ENCODE results near the gene SMCR8. TPM values are rescaled to one million over a fixed set of nuclear protein-coding genes. Genes with fewer than 3 reads are reported as not detected.

The SMCR8 gene
- total RNA-seq, 4 donors from 2014 or later, result 16.7 to 28.3 (median 19.6) TPM

DNA sequence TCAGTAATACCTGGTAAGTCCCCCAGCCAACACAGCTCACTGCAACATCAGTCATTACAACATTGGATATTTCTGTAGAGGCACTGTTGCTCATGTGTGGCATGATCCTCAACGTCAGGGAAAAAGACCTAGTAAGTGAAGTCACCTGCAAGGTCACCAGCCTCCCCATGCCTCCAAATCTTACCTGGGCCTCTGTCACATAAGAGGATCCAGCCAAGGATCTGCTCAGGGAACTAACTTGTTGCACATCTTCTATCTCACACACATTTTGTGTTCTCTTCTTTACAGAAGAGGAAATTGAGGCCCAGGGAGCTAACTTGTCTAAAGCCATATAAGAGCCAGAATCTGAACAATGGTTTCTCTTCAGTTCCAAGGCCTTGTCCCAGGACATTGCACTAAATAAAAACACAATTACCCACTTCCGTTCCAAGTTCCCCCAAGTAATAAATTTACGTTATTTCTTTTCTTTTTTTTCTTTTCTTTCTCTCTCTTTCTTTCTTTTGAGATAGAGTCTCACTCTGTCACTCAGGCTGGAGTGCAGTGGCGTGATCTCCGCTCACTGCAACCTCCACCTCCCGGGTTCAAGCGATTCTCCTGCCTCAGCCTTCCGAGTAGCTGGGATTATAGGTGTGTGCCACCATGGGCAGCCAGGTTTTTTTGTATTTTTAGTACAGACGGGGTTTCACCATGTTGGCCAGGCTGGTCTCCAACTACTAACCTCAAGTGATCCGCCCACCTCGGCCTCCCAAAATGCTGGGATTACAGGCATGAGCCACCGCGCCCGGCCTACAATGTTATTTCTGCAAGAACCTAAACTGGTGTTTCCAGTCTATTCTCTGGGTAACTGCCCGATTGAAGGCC, 47.0 kb downstream of the SMCR8 start:
- H3K4me1 ChIP-seq, result peaks cover 12 to 21% of the 10 kb centered on the region in 2 donors

DNA sequence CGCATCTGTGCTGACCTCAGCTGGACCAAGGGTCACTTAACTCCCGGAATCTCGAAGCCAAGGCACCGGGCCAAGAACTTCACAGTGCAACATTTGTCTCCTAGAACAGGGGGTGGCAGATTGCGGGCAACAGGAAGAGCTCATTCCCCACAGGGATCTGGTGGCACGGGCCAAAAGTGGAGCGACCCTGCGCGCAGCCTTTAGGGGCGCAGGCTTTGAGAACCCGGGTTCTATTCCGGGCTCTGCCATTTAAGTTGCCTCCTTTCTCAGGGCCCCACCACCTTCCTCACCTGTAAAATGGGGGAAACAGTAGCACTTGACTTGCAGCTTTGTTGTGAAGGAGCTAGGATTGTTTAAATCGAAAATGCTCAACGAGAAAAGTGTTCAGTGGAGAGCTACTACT, 47.6 kb downstream of the SMCR8 start:
- H3K27me3 ChIP-seq, result no peaks in the 10 kb centered on the region
- WGBS, 2 donors, result 0% methylated on average over 7 of the region's 14 CpGs
- H3K4me1 ChIP-seq, result peaks cover 7 to 16% of the 10 kb centered on the region in 2 donors
- TF ChIP-seq, protein P1, sequence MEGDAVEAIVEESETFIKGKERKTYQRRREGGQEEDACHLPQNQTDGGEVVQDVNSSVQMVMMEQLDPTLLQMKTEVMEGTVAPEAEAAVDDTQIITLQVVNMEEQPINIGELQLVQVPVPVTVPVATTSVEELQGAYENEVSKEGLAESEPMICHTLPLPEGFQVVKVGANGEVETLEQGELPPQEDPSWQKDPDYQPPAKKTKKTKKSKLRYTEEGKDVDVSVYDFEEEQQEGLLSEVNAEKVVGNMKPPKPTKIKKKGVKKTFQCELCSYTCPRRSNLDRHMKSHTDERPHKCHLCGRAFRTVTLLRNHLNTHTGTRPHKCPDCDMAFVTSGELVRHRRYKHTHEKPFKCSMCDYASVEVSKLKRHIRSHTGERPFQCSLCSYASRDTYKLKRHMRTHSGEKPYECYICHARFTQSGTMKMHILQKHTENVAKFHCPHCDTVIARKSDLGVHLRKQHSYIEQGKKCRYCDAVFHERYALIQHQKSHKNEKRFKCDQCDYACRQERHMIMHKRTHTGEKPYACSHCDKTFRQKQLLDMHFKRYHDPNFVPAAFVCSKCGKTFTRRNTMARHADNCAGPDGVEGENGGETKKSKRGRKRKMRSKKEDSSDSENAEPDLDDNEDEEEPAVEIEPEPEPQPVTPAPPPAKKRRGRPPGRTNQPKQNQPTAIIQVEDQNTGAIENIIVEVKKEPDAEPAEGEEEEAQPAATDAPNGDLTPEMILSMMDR (IDR thresholded peaks at IDR 0.05), result no peak
- peak in 1 of 2 donors; percentile 24 for TF ChIP-seq POLR2A (IDR thresholded peaks at IDR 0.05)
- no peaks in the 10 kb centered on the region for H3K36me3 ChIP-seq
- peak overlapping the region; percentile 9 to 75 (median 66) for H3K4me3 ChIP-seq (replicated peaks in 1 of 3)
- peak; percentile 97 to 98 for DNase-seq
- no peaks in the 10 kb centered on the region for H3K9me3 ChIP-seq
- H3K27ac ChIP-seq, result peak overlapping the region; percentile 66 to 93 (median 85)
- intact Hi-C loops (cut with DNase I), result no loop called here

More for the DNA sequence above, 47.0 kb downstream of the SMCR8 start:
- TF ChIP-seq POLR2A (IDR thresholded peaks at IDR 0.05), result no peak
- TF ChIP-seq, protein P1 (IDR thresholded peaks at IDR 0.05), result no peak
- intact Hi-C loops (cut with DNase I), result no loop called here
- DNase-seq, result no peak
- Histone ChIP-seq H3K27me3 (no peaks in the 10 kb centered on the region), H3K27ac (peak overlapping the region; percentile 66 to 93 (median 85)), H3K36me3 (no peaks in the 10 kb centered on the region), H3K4me3 (replicated peaks in 1 of 3) (peak overlapping the region in 1 of 3 donors; percentile 75), H3K9me3 (no peaks in the 10 kb centered on the region)
- 33 to 50% methylated on average over 15 of the region's 15 CpGs for WGBS, 2 donors

DNA sequence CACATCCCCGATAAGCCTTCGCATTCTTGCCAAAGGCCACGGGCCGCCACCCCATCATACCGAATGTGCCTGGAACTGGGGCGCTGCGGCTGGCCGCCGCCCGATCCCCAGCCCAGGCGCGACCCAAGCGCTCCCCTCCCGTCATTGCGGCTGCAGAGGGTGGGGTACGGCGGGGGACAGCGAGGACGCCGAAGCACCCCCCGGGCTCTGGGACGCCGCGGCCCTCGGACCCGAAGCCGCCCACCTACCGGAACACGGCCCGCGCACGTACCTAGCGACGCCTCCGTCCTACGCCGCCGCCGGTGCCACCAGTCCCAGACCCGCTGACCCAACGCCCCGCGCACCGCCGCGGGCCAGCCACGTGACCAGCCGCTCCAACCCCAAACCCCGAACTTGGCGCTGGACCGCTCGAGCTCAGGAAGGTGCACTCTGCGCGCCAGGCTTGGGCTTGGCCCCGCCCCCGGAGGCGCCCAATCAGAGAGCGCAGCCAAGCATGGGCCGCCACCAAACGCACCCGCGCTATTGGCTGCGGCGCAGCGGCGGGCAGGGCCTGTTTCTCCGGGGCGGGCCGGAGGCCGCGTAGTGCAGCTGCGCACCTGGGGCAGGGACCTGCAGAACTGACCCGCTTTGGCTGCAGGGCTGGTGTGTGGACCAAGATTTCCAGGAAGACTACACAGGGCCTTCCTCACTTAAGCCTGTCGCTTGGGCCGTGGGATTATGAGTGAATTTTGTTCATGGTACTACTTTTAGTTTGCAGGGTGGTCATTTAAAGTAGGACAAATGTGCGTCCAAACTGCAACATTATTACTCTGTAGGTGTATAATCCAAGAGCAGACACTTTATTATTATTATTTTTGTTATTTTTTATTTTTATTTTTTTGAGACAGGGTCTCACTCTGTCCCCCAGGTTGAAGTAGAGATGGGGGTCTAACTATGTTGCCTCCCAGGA, 48.3 kb downstream of the SMCR8 start, which contains the start of gene SHMT1:
SHMT1 (minus strand) TSS at position 450 of the 949 bp plus-strand sequence. CDS start 7,569 bp downstream, outside the sequence.
- no peaks in the 10 kb centered on the region for H3K36me3 ChIP-seq
- WGBS, 2 donors, result 1 to 9% methylated on average over 6 to 52 of the region's 76 CpGs
- peak; percentile 97 to 98 for DNase-seq
- H3K4me3 ChIP-seq (replicated peaks in 1 of 3), result peak within 1 kb of the TSS; percentile 9 to 75 (median 66)
- peak within 1 kb of the TSS; percentile 66 to 93 (median 85) for H3K27ac ChIP-seq
- intact Hi-C loops (cut with DNase I), result no loop called here
- H3K9me3 ChIP-seq, result no peaks in the 10 kb centered on the region
- H3K27me3 ChIP-seq, result no peaks in the 10 kb centered on the region
- H3K4me1 ChIP-seq, result peaks cover 7 to 15% of the 10 kb centered on the region in 2 donors
- TF ChIP-seq, protein P1 (IDR thresholded peaks at IDR 0.05), result peak in 1 of 6 experiments; percentile 6
- peak; percentile 65 to 80 for TF ChIP-seq POLR2A (IDR thresholded peaks at IDR 0.05)

DNA sequence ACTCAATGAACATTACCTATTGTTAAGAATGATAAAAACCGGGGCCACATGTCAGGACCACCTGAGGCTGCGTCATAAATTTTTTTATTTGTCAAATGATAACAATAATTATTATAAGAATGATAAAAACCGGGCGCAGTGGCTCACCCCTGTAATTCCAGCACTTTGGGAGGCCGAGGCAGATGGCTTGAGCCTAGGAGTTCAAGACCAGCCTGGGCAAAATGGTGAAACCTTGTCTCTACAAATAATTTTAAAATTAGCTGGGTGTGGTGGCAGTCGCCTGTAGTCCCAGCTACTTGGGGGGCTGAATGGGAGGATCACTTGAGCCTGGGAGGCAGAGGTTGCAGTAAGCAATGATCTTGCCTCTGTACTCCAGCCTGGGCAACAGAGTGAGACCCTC, 49.1 kb downstream of the SMCR8 start:
- H3K4me3 ChIP-seq (replicated peaks in 1 of 3), result no peak overlapping the region
- H3K36me3 ChIP-seq, result no peaks in the 10 kb centered on the region
- intact Hi-C loops (cut with DNase I), result no loop called here
- peaks cover 7 to 15% of the 10 kb centered on the region in 2 donors for H3K4me1 ChIP-seq
- no peaks in the 10 kb centered on the region for H3K9me3 ChIP-seq
- WGBS, 2 donors, result 93% methylated on average over 6 of the region's 6 CpGs
- H3K27me3 ChIP-seq, result no peaks in the 10 kb centered on the region
- H3K27ac ChIP-seq, result no peak overlapping the region
- no peak for TF ChIP-seq POLR2A (IDR thresholded peaks at IDR 0.05)
- TF ChIP-seq, protein P1 (IDR thresholded peaks at IDR 0.05), result no peak
- DNase-seq, result no peak
